T-cell (primary cell): ENCODE data around the gene UBE2D2. TPM values are rescaled to one million over a fixed set of nuclear protein-coding genes. Genes with fewer than 3 reads are reported as not detected.
A peak's percentile ranks its signal among the peaks of the same experiment; 100 is the strongest.

Experiments
- ATAC-seq, 4 experiments: fragments of 200-7000 bp in 3 of 4; fragments of 150-1000 bp in 1 of 4; cut with Tn5 transposase; replicated peaks in 1 of 4; 1 replicate in 3 of 4; 2 replicates in 1 of 4; pipeline ENCODE4 v1.10.0; 2021; ENCODE audit warnings: moderate library complexity in 3 of 4, mild to moderate bottlenecking in 2 of 4, moderate number of reproducible peaks in 1 of 4
- CTCF ChIA-PET, 2 donors: fragments of 300-600 bp; sonication (Branson Sonifier 250); formaldehyde crosslinking; loops; one replicate each; lab custom pipeline; 2022; ENCODE audit warnings: antibody characterized with exemption in 2 of 2; lab: Charles Lee
- POLR2A ChIA-PET, 2 donors: fragments of 300-600 bp; sonication (Branson Sonifier 250); formaldehyde crosslinking; loops; one replicate each; lab custom pipeline; 2022; ENCODE audit warnings: antibody characterized with exemption in 2 of 2; lab: Charles Lee
- DNase-seq, 35 experiments: peaks; one replicate each; pipeline versions ENCODE4 v3.0.0 to v3.0.0-alpha.2; 2013 to 2023
- H3K27ac ChIP-seq: one replicate; pipeline ENCODE4 v1.5.1; 2013; ENCODE audit warnings: low read length
- H3K27me3 ChIP-seq, 2 experiments: replicated peaks in 1 of 2; 1 replicate in 1 of 2; 2 replicates in 1 of 2; pipeline versions ENCODE4 v1.6.1 to v1.7.0; 2013; ENCODE audit warnings: low read length in 1 of 2, mixed read lengths in 1 of 2; ENCODE audit not compliant: control insufficient read depth in 2 of 2, insufficient read depth in 2 of 2; ENCODE audit errors: extremely low read depth in 1 of 2
- H3K36me3 ChIP-seq, 2 donors: 1 replicate in 1 of 2; 2 replicates in 1 of 2; pipeline versions ENCODE4 v1.6.1 to v1.7.0; 2013; ENCODE audit warnings: low read length in 1 of 2; ENCODE audit not compliant: control insufficient read depth in 2 of 2, insufficient read depth in 1 of 2; ENCODE audit errors: extremely low read depth in 1 of 2
- H3K4me1 ChIP-seq, 2 experiments: 1 replicate in 1 of 2; 2 replicates in 1 of 2; pipeline versions ENCODE4 v1.6.1 to v1.7.0; 2013; ENCODE audit warnings: low read length in 2 of 2, mixed read lengths in 1 of 2; ENCODE audit not compliant: insufficient read depth in 2 of 2, control insufficient read depth in 1 of 2; ENCODE audit errors: extremely low read depth in 1 of 2
- H3K4me3 ChIP-seq, 2 donors: 1 replicate in 1 of 2; 2 replicates in 1 of 2; pipeline versions ENCODE4 v1.5.1 to v1.7.0; 2013; ENCODE audit warnings: mild to moderate bottlenecking in 2 of 2, low read length in 1 of 2, moderate library complexity in 1 of 2; ENCODE audit not compliant: control insufficient read depth in 1 of 2; ENCODE audit errors: extremely low read depth in 1 of 2
- H3K9me3 ChIP-seq: 2 replicates; pipeline ENCODE4 v1.7.0; 2013
- H3K27ac Mint-ChIP-seq, 2 donors: one replicate each; pipeline ENCODE4 v1.8.0; 2020 to 2021; ENCODE audit warnings: mild to moderate bottlenecking in 2 of 2, mixed read lengths in 2 of 2
- H3K27me3 Mint-ChIP-seq, 2 donors: one replicate each; pipeline ENCODE4 v1.8.0; 2021 to 2022; ENCODE audit warnings: mixed read lengths in 2 of 2
- H3K36me3 Mint-ChIP-seq: one replicate; pipeline ENCODE4 v1.8.0; 2021; ENCODE audit warnings: mixed read lengths
- H3K4me1 Mint-ChIP-seq, 3 donors: one replicate each; pipeline ENCODE4 v1.8.0; 2020 to 2022; ENCODE audit warnings: mixed read lengths in 3 of 3, mild to moderate bottlenecking in 1 of 3
- H3K4me3 Mint-ChIP-seq, 3 donors: one replicate each; pipeline ENCODE4 v1.8.0; 2020 to 2022; ENCODE audit warnings: mild to moderate bottlenecking in 3 of 3, mixed read lengths in 3 of 3, moderate library complexity in 3 of 3
- H3K9me3 Mint-ChIP-seq, 3 donors: one replicate each; pipeline ENCODE4 v1.8.0; 2020 to 2022; ENCODE audit warnings: mixed read lengths in 3 of 3
- WGBS: methylation state at CpG from one replicate; pipeline ENCODE4 v1.1.5; 2013; ENCODE audit warnings: missing lambda C conversion rate; ENCODE audit not compliant: insufficient coverage; 5-methylcytosine and 5-hydroxymethylcytosine counted together
- total RNA-seq, 35 experiments: library from RNA in 6 of 35; stranded (reverse) in 6 of 35; fragments of 120-200 nt in 1 of 35; gene quantifications; one replicate each; pipeline versions ENCODE4 v1.2.1 to v1.2.4 and lab custom pipeline; 2013 to 2026

The UBE2D2 gene
- total RNA-seq, 5 donors from 2014 or later (not counting 1 experiment from before 2014, with no cell fraction given): 138 to 176 (median 152) TPM

DNA sequence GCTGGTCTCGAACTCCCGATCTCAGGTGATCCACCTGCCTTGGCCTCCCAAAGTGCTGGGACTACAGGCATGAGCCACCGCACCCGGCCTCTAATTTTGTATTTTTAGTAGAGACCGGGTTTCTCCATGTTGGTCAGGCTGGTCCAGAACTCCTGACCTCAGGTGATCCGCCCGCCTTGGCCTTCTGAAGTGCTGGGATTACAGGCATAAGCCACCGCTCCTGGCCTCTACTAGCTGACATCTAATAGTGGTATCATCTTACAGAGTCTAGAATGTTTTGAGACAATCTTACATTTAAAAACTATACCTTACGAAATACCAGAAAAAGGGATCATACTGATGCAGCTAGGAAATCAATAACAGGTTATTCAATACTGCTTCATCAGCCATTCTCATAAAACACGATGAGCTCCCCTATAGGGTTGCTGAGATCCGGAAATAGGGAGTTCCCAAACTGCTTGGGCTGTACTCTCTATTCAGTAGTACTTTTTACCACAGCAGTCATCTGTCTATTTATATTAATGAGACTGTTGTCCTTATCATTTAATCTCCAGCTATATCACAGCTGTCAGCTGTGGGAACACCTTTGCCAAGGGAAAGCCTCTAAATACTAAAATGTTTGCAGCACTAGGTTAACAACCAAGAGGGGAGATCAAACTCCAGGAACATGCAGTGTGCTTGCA lies 8.1 kb upstream of the UBE2D2 start:
- no peaks in the 10 kb centered on the region for H3K36me3 ChIP-seq
- no peak overlapping the region for H3K4me3 Mint-ChIP-seq
- no peaks in the 10 kb centered on the region for H3K9me3 ChIP-seq
- WGBS: 98% methylated on average over 9 of the region's 11 CpGs
- ATAC-seq: peak in 1 of 4 experiments; percentile 45
- H3K27ac Mint-ChIP-seq: no peak overlapping the region
- peaks cover 5 to 7% (median 6%) of the 10 kb centered on the region in 3 donors for H3K4me1 Mint-ChIP-seq
- CTCF ChIA-PET: no interaction called here
- POLR2A ChIA-PET: interaction anchor here in 1 of 2 donors (0.5 to 0.7 kb wide), 3 partner anchors 42 to 1047 kb away, joined by 4 read pairs; no protein-coding TSS in a partner anchor
- H3K4me3 ChIP-seq: no peak overlapping the region
- H3K27me3 ChIP-seq: peaks cover 0 to 2% of the 10 kb centered on the region in 2 experiments
- no peaks in the 10 kb centered on the region for H3K36me3 Mint-ChIP-seq
- no peaks in the 10 kb centered on the region for H3K4me1 ChIP-seq
- DNase-seq: no peak
- peaks cover 3 to 5% of the 10 kb centered on the region in 2 donors for H3K27me3 Mint-ChIP-seq
- no peaks in the 10 kb centered on the region for H3K9me3 Mint-ChIP-seq
- no peak overlapping the region for H3K27ac ChIP-seq

DNA sequence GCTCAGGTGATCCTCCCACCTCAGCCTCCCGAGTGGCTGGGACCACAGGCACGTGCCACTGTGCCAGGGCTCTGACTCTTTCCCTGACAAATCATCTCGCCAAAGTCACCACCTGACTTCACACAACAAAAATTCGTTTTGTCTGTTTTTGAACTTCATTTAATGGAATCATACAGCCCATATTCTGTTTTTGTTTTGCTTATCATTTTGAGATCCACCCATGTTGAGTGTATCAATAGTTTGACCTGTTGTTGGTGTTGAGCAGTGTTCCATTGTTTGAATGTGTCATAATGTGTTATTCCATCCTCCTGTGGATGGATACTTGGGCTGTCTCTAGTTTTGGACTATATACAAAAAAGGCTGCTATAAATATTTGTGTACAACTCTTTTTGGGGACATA lies 6.9 kb upstream of the UBE2D2 start:
- H3K27ac ChIP-seq: no peak overlapping the region
- peaks cover 0 to 7% (median 5%) of the 10 kb centered on the region in 3 donors for H3K4me1 Mint-ChIP-seq
- 85% methylated on average over 2 of the region's 4 CpGs for WGBS
- H3K27ac Mint-ChIP-seq: no peak overlapping the region
- H3K4me3 ChIP-seq: no peak overlapping the region
- no peaks in the 10 kb centered on the region for H3K4me1 ChIP-seq
- no peaks in the 10 kb centered on the region for H3K9me3 Mint-ChIP-seq
- ATAC-seq: no peak
- DNase-seq: no peak
- ChIA-PET CTCF (no interaction called here), POLR2A (no interaction called here)
- no peak overlapping the region for H3K4me3 Mint-ChIP-seq
- H3K36me3 ChIP-seq: no peaks in the 10 kb centered on the region
- no peaks in the 10 kb centered on the region for H3K9me3 ChIP-seq
- H3K36me3 Mint-ChIP-seq: no peaks in the 10 kb centered on the region
- no peaks in the 10 kb centered on the region for H3K27me3 Mint-ChIP-seq
- H3K27me3 ChIP-seq: peaks cover 0 to 2% of the 10 kb centered on the region in 2 experiments

DNA sequence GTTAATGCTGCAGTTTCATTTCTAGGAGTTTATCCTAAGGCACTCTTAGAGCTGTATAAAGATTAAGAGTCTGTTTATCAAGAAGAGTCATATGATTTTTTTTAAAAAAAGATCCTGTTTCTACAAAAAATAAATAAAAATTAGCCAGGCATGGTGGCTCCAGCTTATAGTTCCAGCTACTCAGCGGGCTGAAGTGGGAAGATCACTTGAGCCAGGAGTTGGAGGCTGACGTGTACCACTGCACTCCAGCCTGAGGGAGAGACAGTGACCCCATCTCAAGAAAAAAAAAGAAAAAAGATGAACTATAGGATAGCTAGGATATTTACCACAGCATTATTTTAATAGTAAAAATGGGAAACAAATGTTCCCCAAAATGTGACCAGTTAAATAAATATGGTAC lies 3.3 kb upstream of the UBE2D2 start:
- Histone ChIP-seq H3K27me3 (peaks cover 0 to 2% of the 10 kb centered on the region in 2 experiments), H3K4me1 (peaks cover 6 to 9% of the 10 kb centered on the region in 2 experiments), H3K36me3 (no peaks in the 10 kb centered on the region), H3K27ac (no peak overlapping the region), H3K9me3 (no peaks in the 10 kb centered on the region), H3K4me3 (no peak overlapping the region)
- no peak overlapping the region for H3K27ac Mint-ChIP-seq
- H3K4me1 Mint-ChIP-seq: peaks cover 12 to 18% (median 14%) of the 10 kb centered on the region in 3 donors
- H3K9me3 Mint-ChIP-seq: no peaks in the 10 kb centered on the region
- DNase-seq (no peak), ATAC-seq (no peak)
- H3K36me3 Mint-ChIP-seq: peaks cover 4% of the 10 kb centered on the region
- POLR2A ChIA-PET: no interaction called here
- H3K27me3 Mint-ChIP-seq: no peaks in the 10 kb centered on the region
- H3K4me3 Mint-ChIP-seq: no peak overlapping the region
- CTCF ChIA-PET: no interaction called here
- WGBS: no CpG with 5 or more reads among the region's 2 CpGs

DNA sequence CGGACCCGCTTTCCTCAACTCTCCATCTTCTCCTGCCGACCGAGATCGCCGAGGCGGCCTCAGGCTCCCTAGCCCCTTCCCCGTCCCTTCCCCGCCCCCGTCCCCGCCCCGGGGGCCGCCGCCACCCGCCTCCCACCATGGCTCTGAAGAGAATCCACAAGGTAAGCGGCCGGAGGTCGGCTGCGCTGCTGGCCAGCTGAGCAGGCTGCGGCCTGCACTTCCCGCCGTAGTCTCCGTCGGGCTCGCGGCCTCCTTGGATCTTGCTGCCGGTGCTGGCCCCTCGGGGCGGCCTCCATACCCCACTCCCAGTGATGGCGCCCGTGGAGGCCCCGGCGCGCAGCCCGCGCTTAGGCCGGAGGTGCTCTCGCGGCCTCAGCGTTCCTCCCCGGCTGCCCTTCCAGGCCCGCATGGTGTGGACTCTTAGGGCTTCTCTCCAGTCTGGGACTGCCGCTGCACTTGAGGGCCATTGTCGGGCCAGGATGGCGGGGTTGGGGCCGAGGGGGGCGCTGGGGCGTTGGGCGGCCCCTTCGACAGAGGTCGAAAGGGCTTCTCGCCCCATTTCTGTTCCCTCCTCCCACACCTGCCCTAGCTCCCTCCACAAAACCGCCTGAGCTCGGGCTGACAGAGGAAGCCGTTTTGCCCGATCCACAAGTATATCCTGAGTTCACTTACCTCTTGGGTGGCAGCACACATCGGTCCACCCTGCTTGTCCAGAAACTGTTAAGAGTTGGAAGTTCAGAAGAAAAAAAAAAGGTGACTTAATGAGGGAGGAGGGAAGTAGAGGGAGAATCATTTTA lies 714 bp downstream of the UBE2D2 start:
- H3K4me1 ChIP-seq: peaks cover 31 to 39% of the 10 kb centered on the region in 2 experiments
- Mint-ChIP-seq H3K4me3 (peak overlapping the region; percentile 98 to 99 (median 98)), H3K9me3 (no peaks in the 10 kb centered on the region), H3K27me3 (no peaks in the 10 kb centered on the region), H3K27ac (peak overlapping the region; percentile 96 to 98), H3K4me1 (peaks cover 47 to 54% (median 50%) of the 10 kb centered on the region in 3 donors), H3K36me3 (peaks cover 14% of the 10 kb centered on the region)
- H3K4me3 ChIP-seq: peak overlapping the region; percentile 70 to 71
- peak overlapping the region; percentile 67 for H3K27ac ChIP-seq
- DNase-seq: peak in 14 of 35 experiments; percentile 3 to 56 (median 15)
- H3K27me3 ChIP-seq: no peaks in the 10 kb centered on the region
- H3K9me3 ChIP-seq: no peaks in the 10 kb centered on the region
- no peaks in the 10 kb centered on the region for H3K36me3 ChIP-seq
- ATAC-seq: peak; percentile 19 to 28 (median 26)
- under 1% methylated on average over 44 of the region's 57 CpGs for WGBS
- CTCF ChIA-PET: interaction anchor here (0.5 to 4.3 kb wide), 11 partner anchors 10 to 257 kb away, joined by 3 to 36 read pairs (median 5); no protein-coding TSS in a partner anchor
- POLR2A ChIA-PET: interaction anchor here (0.6 to 1.4 kb wide), 4 partner anchors 17 to 220 kb away, joined by 3 to 7 read pairs (median 4); no protein-coding TSS in a partner anchor

DNA sequence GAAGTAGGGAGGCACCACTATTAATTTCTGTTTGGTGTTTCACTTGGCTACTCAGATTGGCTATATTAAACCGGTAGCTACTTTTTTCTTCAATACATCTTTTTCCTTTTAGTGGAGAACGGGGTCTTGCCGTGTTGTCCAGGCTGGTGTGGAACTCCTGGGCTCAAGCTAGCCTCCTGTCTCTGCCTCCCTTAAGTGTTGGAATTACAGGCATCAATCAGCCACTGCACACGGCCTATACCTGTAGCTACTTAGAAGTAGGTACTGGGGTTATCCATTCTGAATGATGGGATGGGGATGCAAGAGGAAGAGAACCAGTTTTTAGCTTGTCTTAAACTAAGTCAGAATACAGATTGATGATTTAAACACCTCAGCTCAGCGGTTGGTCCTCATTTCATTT lies 1.7 kb downstream of the UBE2D2 start:
- CTCF ChIA-PET: interaction anchor here (0.5 to 4.3 kb wide), 8 partner anchors 9 to 219 kb away, joined by 3 to 36 read pairs (median 4); no protein-coding TSS in a partner anchor
- H3K4me1 ChIP-seq: peaks cover 34 to 49% of the 10 kb centered on the region in 2 experiments
- ATAC-seq (no peak), DNase-seq (no peak)
- Mint-ChIP-seq H3K27me3 (no peaks in the 10 kb centered on the region), H3K27ac (peak overlapping the region; percentile 96 to 98), H3K4me1 (peaks cover 56 to 62% (median 58%) of the 10 kb centered on the region in 3 donors), H3K9me3 (no peaks in the 10 kb centered on the region), H3K36me3 (peaks cover 14% of the 10 kb centered on the region), H3K4me3 (peak overlapping the region; percentile 98 to 99 (median 98))
- no peaks in the 10 kb centered on the region for H3K9me3 ChIP-seq
- POLR2A ChIA-PET: interaction anchor here (0.6 to 1.4 kb wide), 9 partner anchors 13 to 270 kb away, joined by 3 to 7 read pairs (median 4); partner anchors contain the start of gene MATR3 (in 1 of the 2)
- no CpG with 5 or more reads among the region's 5 CpGs for whole genome bisulfite sequencing
- H3K27ac ChIP-seq: peak overlapping the region; percentile 67
- no peaks in the 10 kb centered on the region for H3K27me3 ChIP-seq
- H3K36me3 ChIP-seq: peaks cover 0 to 3% of the 10 kb centered on the region in 2 donors
- H3K4me3 ChIP-seq: peak overlapping the region; percentile 70 to 71
